Measurements from ENCODE around the gene ASB7. TPM values are rescaled to one million over a fixed set of nuclear protein-coding genes. Genes with fewer than 3 reads are reported as not detected.

ASB7 gene
- total RNA-seq, 1 donor from 2014 or later = 18.3 TPM

- H3K4me3 Mint-ChIP-seq = no peak overlapping the region
- Histone ChIP-seq H4K20me1 (ENCODE audit: low read depth) (no peaks in the 10 kb centered on the region), H3K4me3 (no peak overlapping the region), H3K4me1 (no peaks in the 10 kb centered on the region), H3K27ac (no peak overlapping the region), H3K36me3 (no peaks in the 10 kb centered on the region), H3K9ac (no peak overlapping the region), H3F3A (ENCODE audit: low read depth) (no peaks in the 10 kb centered on the region), H2AFZ (replicated peaks) (no peak overlapping the region), H3K79me2 (ENCODE audit: low read depth) (no peaks in the 10 kb centered on the region), H3K27me3 (no peaks in the 10 kb centered on the region), H3K4me2 (no peak overlapping the region), H3K9me3 (ENCODE audit: low read depth) (no peaks in the 10 kb centered on the region)
- DNase-seq (ENCODE audit: low spot score) = no peak
- H3K27ac Mint-ChIP-seq = no peak overlapping the region
- peaks cover 4% of the 10 kb centered on the region for H3K27me3 Mint-ChIP-seq (ENCODE audit: insufficient read depth, low read depth)
- no peaks in the 10 kb centered on the region for H3K36me3 Mint-ChIP-seq
- TF ChIP-seq CTCF (IDR thresholded peaks at IDR 0.05) = no peak
- no peak for TF ChIP-seq EZH2phosphoT487 (IDR thresholded peaks at IDR 0.05)
- no peak for TF ChIP-seq EZH2 (IDR thresholded peaks at IDR 0.05)
- H3K9me3 Mint-ChIP-seq = peaks cover 2% of the 10 kb centered on the region
- peaks cover 16% of the 10 kb centered on the region for H3K4me1 Mint-ChIP-seq
Measured at GRCh38 chr15:100688549-100689120, 86.2 kb downstream of the ASB7 start.

DNA sequence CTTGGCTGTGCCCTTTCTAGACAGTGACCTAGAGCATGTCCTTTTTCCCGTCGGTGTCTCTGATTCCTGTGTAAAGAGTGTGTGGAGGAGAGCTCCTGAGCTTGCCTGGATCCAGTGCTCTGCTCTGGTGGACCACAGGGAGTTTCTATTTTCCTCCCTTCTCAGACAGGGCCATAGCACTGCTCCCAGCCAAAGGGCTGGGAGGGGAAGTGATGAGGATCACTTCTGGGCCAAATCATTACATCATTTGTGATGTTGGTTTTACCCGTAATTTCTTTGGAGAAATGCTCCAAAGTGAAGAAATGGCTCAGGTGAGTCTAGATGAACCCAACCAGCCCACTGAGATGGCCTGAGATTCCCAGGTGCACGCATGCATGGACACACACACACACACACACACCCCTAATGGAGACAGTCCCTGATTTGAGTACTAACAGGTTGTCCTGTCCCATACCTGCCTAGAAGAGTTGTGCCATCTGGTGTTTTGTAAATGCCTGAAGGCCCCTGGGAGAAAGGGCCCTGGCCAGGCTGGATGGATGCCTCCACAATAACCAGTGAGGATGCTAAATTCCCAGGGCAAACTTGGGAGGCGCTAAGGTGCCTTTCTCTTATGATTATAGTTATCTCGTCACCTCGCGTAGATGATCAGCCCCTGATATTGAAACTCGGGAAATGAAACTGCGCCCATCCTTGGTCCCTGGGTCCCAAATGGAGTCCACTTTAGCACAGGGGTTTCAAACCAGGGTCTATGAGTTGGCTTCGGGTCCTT, 86.9 kb downstream of the ASB7 start:
- no peak overlapping the region for H3K4me2 ChIP-seq
- Mint-ChIP-seq H3K4me3 (no peak overlapping the region), H3K36me3 (no peaks in the 10 kb centered on the region), H3K4me1 (peaks cover 16% of the 10 kb centered on the region), H3K9me3 (peaks cover 2% of the 10 kb centered on the region), H3K27me3 (ENCODE audit: insufficient read depth, low read depth) (peaks cover 4% of the 10 kb centered on the region), H3K27ac (peak overlapping the region; percentile 46)
- H4K20me1 ChIP-seq (ENCODE audit: low read depth) = no peaks in the 10 kb centered on the region
- no peaks in the 10 kb centered on the region for H3F3A ChIP-seq (ENCODE audit: low read depth)
- H3K9ac ChIP-seq = no peak overlapping the region
- no peaks in the 10 kb centered on the region for H3K79me2 ChIP-seq (ENCODE audit: low read depth)
- H2AFZ ChIP-seq (replicated peaks) = no peak overlapping the region
- H3K27me3 ChIP-seq = no peaks in the 10 kb centered on the region
- no peaks in the 10 kb centered on the region for H3K9me3 ChIP-seq (ENCODE audit: low read depth)
- no peaks in the 10 kb centered on the region for H3K4me1 ChIP-seq
- no peak for DNase-seq (ENCODE audit: low spot score)
- H3K36me3 ChIP-seq = no peaks in the 10 kb centered on the region
- TF ChIP-seq CTCF (IDR thresholded peaks at IDR 0.05) (no peak), EZH2 (IDR thresholded peaks at IDR 0.05) (no peak), EZH2phosphoT487 (IDR thresholded peaks at IDR 0.05) (no peak)
- H3K4me3 ChIP-seq = no peak overlapping the region
- H3K27ac ChIP-seq = no peak overlapping the region

- TF ChIP-seq EZH2phosphoT487 (IDR thresholded peaks at IDR 0.05) (no peak), CTCF (IDR thresholded peaks at IDR 0.05) (no peak), EZH2 (IDR thresholded peaks at IDR 0.05) (no peak)
- no peak overlapping the region for H3K4me3 ChIP-seq
- H3K27me3 ChIP-seq = no peaks in the 10 kb centered on the region
- Mint-ChIP-seq H3K4me1 (peaks cover 16% of the 10 kb centered on the region), H3K4me3 (no peak overlapping the region), H3K9me3 (peaks cover 2% of the 10 kb centered on the region), H3K36me3 (no peaks in the 10 kb centered on the region), H3K27me3 (ENCODE audit: insufficient read depth, low read depth) (peaks cover 4% of the 10 kb centered on the region), H3K27ac (no peak overlapping the region)
- H3K4me1 ChIP-seq = no peaks in the 10 kb centered on the region
- no peak for DNase-seq (ENCODE audit: low spot score)
- no peak overlapping the region for H3K9ac ChIP-seq
- H3F3A ChIP-seq (ENCODE audit: low read depth) = no peaks in the 10 kb centered on the region
- no peaks in the 10 kb centered on the region for H3K36me3 ChIP-seq
- no peak overlapping the region for H3K4me2 ChIP-seq
- no peaks in the 10 kb centered on the region for H3K79me2 ChIP-seq (ENCODE audit: low read depth)
- H2AFZ ChIP-seq (replicated peaks) = no peak overlapping the region
- no peak overlapping the region for H3K27ac ChIP-seq
- no peaks in the 10 kb centered on the region for H4K20me1 ChIP-seq (ENCODE audit: low read depth)
- no peaks in the 10 kb centered on the region for H3K9me3 ChIP-seq (ENCODE audit: low read depth)
Measured at GRCh38 chr15:100690032-100690794, 87.8 kb downstream of the ASB7 start.
